ENCODE data around the gene TMEM163.

DNA sequence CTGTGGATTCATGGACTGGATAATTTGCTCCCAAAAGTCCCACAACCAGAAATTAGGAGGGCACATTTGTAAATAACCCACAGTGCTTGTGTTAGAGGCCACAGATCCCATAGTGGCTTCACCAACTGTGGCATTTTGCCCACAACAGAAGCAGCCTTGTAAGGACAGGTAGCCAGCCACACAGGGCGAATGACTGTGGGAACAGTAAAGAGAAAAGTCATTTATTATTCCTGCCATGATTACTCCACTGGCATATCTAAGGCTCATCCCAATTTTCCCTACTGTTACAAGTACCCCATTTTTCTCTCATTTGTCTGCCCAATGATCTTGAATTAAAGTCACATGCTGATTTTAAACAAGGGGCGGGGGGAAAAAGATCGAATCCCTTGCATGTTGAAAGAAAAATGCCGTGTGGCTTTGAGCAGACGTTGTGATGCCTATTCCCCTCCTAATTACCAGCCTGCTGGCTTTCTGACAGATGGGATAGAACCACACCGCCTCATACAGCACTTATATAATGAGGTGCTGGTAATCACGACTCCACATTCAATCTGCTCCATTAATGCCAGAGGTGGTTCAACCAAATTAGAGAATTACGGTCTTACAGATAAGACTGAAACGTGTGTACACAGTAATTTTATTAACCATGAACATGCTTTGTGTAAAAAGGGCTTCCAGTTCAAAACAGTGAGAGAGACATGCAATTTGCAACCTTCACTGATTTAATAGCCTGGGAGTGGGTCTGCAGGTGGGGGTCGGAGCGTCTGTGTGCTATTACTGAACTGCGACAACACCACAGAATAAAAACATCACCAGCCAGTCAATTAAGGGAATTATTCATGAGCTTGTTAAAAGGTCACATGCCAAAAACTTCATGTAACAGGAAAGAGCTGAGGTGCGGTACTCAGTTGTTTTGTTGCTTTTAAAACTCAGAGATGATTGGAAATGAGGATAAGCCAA, 196.0 kb downstream of the TMEM163 start:
- TF ChIP-seq FOXK2 (IDR thresholded peaks at IDR 0.05) (no peak), FOXM1 (IDR thresholded peaks at IDR 0.05; ENCODE audit: borderline replicate concordance) (no peak)

All from HEK293T (cell line).